HepG2 (cell line): Measurements from ENCODE around the gene CHST11. TPM values are rescaled to one million over a fixed set of nuclear protein-coding genes. Genes with fewer than 3 reads are reported as not detected.

Source experiments
- ATAC-seq: fragments of 200-7000 bp; cut with Tn5 transposase; 3 replicates; pipeline ENCODE4 v1.9.1; 2020; ENCODE audit warnings: mild to moderate bottlenecking, moderate library complexity
- BruUV-seq: library from RNA; stranded (reverse); fragments of 400-500 nt; replicated peaks from 2 replicates; lab custom pipeline; 2021; lab: Mats Ljungman, UMichigan
- CTCF ChIA-PET: fragments of 300-600 bp; formaldehyde crosslinking; extraction: SDS; loops from one replicate; lab custom pipeline; 2021; ENCODE audit warnings: low total read pairs, inconsistent platforms, low intra/inter-chr PET ratio; lab: Yijun Ruan, JAX
- POLR2A ChIA-PET: fragments of 350-600 bp; sonication (Branson Sonifier 250); formaldehyde crosslinking; loops from one replicate; lab custom pipeline; 2020; ENCODE audit warnings: antibody characterized with exemption, inconsistent platforms; lab: Yijun Ruan, JAX
- DNase-seq: peaks from one replicate; pipeline ENCODE4 v3.0.0-alpha.2; 2015; ENCODE audit warnings: low spot score
- FAIRE-seq: peaks from 3 replicates; lab custom pipeline; 2011; peaks lifted over from hg19 to GRCh38; lab: Jason Lieb, UNC
- H2AFZ ChIP-seq: one replicate; pipeline ENCODE4 v1.6.1; 2011; ENCODE audit warnings: low read length, inconsistent platforms
- H3K27ac ChIP-seq: fragments of 300-600 bp; 3 replicates; pipeline ENCODE4 v1.8.0; 2011; ENCODE audit warnings: mixed run types, mild to moderate bottlenecking, mixed read lengths, low read length, inconsistent platforms; ENCODE audit not compliant: insufficient read depth; ENCODE audit errors: extremely low read length
- H3K27me3 ChIP-seq, 2 experiments: fragments of 200-600 bp in 1 of 2; 2 replicates in 1 of 2; 3 replicates in 1 of 2; pipeline versions ENCODE4 v1.6.0 to v1.8.0; 2011; ENCODE audit warnings: low read length in 2 of 2, mild to moderate bottlenecking in 2 of 2, moderate library complexity in 2 of 2, inconsistent platforms in 1 of 2; ENCODE audit not compliant: insufficient read depth in 2 of 2, control insufficient read depth in 1 of 2
- H3K36me3 ChIP-seq, 2 experiments: fragments of 200-600 bp in 1 of 2; replicated peaks in 1 of 2; 2 replicates in 1 of 2; 3 replicates in 1 of 2; pipeline versions ENCODE4 v1.5.1 to v1.8.0; 2011; ENCODE audit warnings: low read length in 2 of 2, inconsistent platforms in 1 of 2; ENCODE audit not compliant: insufficient read depth in 2 of 2, control insufficient read depth in 1 of 2
- H3K4me1 ChIP-seq: 2 replicates; pipeline ENCODE4 v1.5.1; 2012; ENCODE audit warnings: low read length, inconsistent platforms; ENCODE audit not compliant: insufficient read depth
- H3K4me2 ChIP-seq: 2 replicates; pipeline ENCODE4 v1.6.0; 2011; ENCODE audit warnings: low read depth, low read length, inconsistent platforms
- H3K4me3 ChIP-seq, 3 experiments: fragments of 200-600 bp in 1 of 3; sonication (generic), shearing (Covaris generic) in 1 of 3; replicated peaks in 1 of 3; 2 replicates each; pipeline ENCODE4 v1.5.1; 2011 to 2016; ENCODE audit warnings: low read length in 3 of 3, inconsistent platforms in 2 of 3, low read depth in 2 of 3, mild to moderate bottlenecking in 2 of 3, control low read depth in 1 of 3, mixed read lengths in 1 of 3; ENCODE audit not compliant: insufficient read depth in 1 of 3
- H3K79me2 ChIP-seq: one replicate; pipeline ENCODE4 v1.6.1; 2011; ENCODE audit warnings: low read length, inconsistent platforms; ENCODE audit not compliant: insufficient read depth
- H3K9ac ChIP-seq: 2 replicates; pipeline ENCODE4 v1.6.0; 2011; ENCODE audit warnings: mild to moderate bottlenecking, low read depth, low read length, inconsistent platforms; ENCODE audit not compliant: insufficient read depth
- H3K9me3 ChIP-seq: 2 replicates; pipeline ENCODE4 v1.5.1; 2012; ENCODE audit warnings: mild to moderate bottlenecking, low read length
- H4K20me1 ChIP-seq: 2 replicates; pipeline ENCODE4 v1.6.0; 2011; ENCODE audit warnings: inconsistent platforms, mild to moderate bottlenecking, low read length, moderate library complexity; ENCODE audit not compliant: insufficient read depth
- ASH2L ChIP-seq: fragments of 300-600, 200-600 bp; sonication (generic); IDR thresholded peaks from 2 replicates; pipeline ENCODE4 v1.7.0; 2017; ENCODE audit warnings: low read depth, mild to moderate bottlenecking, moderate library complexity, mixed read lengths, low read length; ENCODE audit not compliant: insufficient read length
- ATF4 ChIP-seq, 2 experiments: fragments of 450-650 bp in 1 of 2; sonication (generic) in 1 of 2; formaldehyde crosslinking; IDR thresholded peaks; 2 replicates each; pipeline versions ENCODE4 v1.5.0 to v1.8.0; 2020 to 2022; ENCODE audit warnings: mild to moderate bottlenecking in 1 of 2, missing genetic modification reagents in 1 of 2
- CBX5 ChIP-seq: sonication (generic); formaldehyde crosslinking; IDR thresholded peaks from 2 replicates; pipeline ENCODE4 v1.4.0; 2020; ENCODE audit warnings: missing genetic modification reagents, borderline replicate concordance
- HIVEP1 ChIP-seq: sonication (generic); formaldehyde crosslinking; IDR thresholded peaks from 2 replicates; pipeline ENCODE4 v1.4.0; 2020; ENCODE audit warnings: mild to moderate bottlenecking, missing genetic modification reagents
- NCOA5 ChIP-seq: sonication (generic); formaldehyde crosslinking; IDR thresholded peaks from 2 replicates; pipeline ENCODE4 v1.4.0; 2020; ENCODE audit warnings: missing genetic modification reagents
- SIN3A ChIP-seq: IDR thresholded peaks from 2 replicates; pipeline ENCODE4 v1.6.1; 2011; ENCODE audit warnings: low read depth, mild to moderate bottlenecking, control low read depth, low read length, borderline replicate concordance
- TEAD2 ChIP-seq: sonication (generic); formaldehyde crosslinking; IDR thresholded peaks from 2 replicates; pipeline ENCODE4 v1.9.0; 2021; ENCODE audit warnings: missing genetic modification reagents
- ZNF143 ChIP-seq: sonication (generic); formaldehyde crosslinking; IDR thresholded peaks from 2 replicates; pipeline ENCODE4 v1.4.0; 2020; ENCODE audit warnings: missing genetic modification reagents
- ZNF343 ChIP-seq: sonication (generic); formaldehyde crosslinking; IDR thresholded peaks from 2 replicates; pipeline ENCODE4 v1.4.0; 2020; ENCODE audit warnings: mild to moderate bottlenecking, missing genetic modification reagents
- ZNF597 ChIP-seq: sonication (generic); formaldehyde crosslinking; IDR thresholded peaks from 2 replicates; pipeline ENCODE4 v1.5.0; 2020; ENCODE audit warnings: missing genetic modification reagents
- ZNF713 ChIP-seq: sonication (generic); formaldehyde crosslinking; IDR thresholded peaks from 2 replicates; pipeline ENCODE4 v1.4.0; 2020; ENCODE audit warnings: mild to moderate bottlenecking, missing genetic modification reagents
- ZNF883 ChIP-seq: sonication (generic); formaldehyde crosslinking; IDR thresholded peaks from 2 replicates; pipeline ENCODE4 v1.5.1; 2020; ENCODE audit warnings: mild to moderate bottlenecking, missing genetic modification reagents; ENCODE audit errors: not compliant biosample characterization
- WGBS: methylation state at CpG from one replicate; pipeline ENCODE4 v1.1.6; 2017; ENCODE audit warnings: low lambda C conversion rate; 5-methylcytosine and 5-hydroxymethylcytosine counted together
- in situ Hi-C: cut with HindIII; loops from 2 replicates; pipeline ENCODE4 v1.10.0; 2017; ENCODE audit warnings: low pct_unique_long_range_greater_than_20kb; ENCODE audit not compliant: extremely low pct_ligation_motif_present
- intact Hi-C: fragments of 100-400 bp; cut with micrococcal nuclease; formaldehyde crosslinking; loops from one replicate; pipeline ENCODE4 v1.10.0; 2022; ENCODE audit not compliant: unreplicated experiment
- polyA plus RNA-seq, 8 experiments: library from polyadenylated mRNA; depleted of rRNA in 3 of 8; stranded (reverse) in 7 of 8; unstranded in 1 of 8; fragments of >200 nt; fragmentation: Illumina TruSeq in 4 of 8; extraction: Trizol in 4 of 8; gene quantifications; 2 replicates each; pipeline versions ENCODE4 v1.2.1 to v1.2.3, GENCODE V29; 2011 to 2016; ENCODE audit warnings: low read depth in 4 of 8, missing spikeins in 1 of 8, mixed read lengths in 1 of 8; ENCODE audit not compliant: insufficient read depth in 1 of 8
- total RNA-seq, 5 experiments: library from RNA; depleted of rRNA; stranded (reverse); fragments of >200 nt; fragmentation: Illumina TruSeq; extraction: Trizol; gene quantifications; 2 replicates each; pipeline ENCODE4 v1.2.3, GENCODE V29; 2016; ENCODE audit warnings: low read depth in 1 of 5

The CHST11 gene
- total and polyA plus RNA-seq, 2 of the 13 experiments (the other 11 are each of a cell fraction or from before 2014, with no cell fraction given) = 0.15 TPM; not detected in 1

GRCh38 chr12:104752016-104752415 lies 295.3 kb downstream of the CHST11 start (continued):
- no peak for TF ChIP-seq SIN3A
- TF ChIP-seq ATF4 (CRISPR knock-in tag; IDR thresholded peaks at IDR 0.05) = no peak
- TF ChIP-seq ZNF713 (CRISPR knock-in tag) = no peak

- no peak for ATAC-seq
- Histone ChIP-seq H3K79me2 (no peaks in the 10 kb centered on the region), H3K4me1 (no peaks in the 10 kb centered on the region), H3K4me3 (no peak overlapping the region), H3K9me3 (no peaks in the 10 kb centered on the region), H3K4me2 (no peak overlapping the region), H3K9ac (no peak overlapping the region), H3K36me3 (no peaks in the 10 kb centered on the region), H3K27ac (no peak overlapping the region), H4K20me1 (no peaks in the 10 kb centered on the region), H2AFZ (no peak overlapping the region), H3K27me3 (peaks cover 2 to 38% of the 10 kb centered on the region in 2 experiments; a peak in 3 of 5 replicates)
- intact Hi-C loops (no loop called here), in situ Hi-C loops (no loop called here)
- BruUV-seq = no TSS peak
- TF ChIP-seq NCOA5 (CRISPR knock-in tag) (no peak), ZNF343 (CRISPR knock-in tag) (no peak), ZNF883 (CRISPR knock-in tag) (no peak), ASH2L (no peak), HIVEP1 (CRISPR knock-in tag) (no peak), CBX5 (CRISPR knock-in tag) (no peak), TEAD2 (CRISPR knock-in tag) (no peak), ZNF143 (no peak), ZNF597 (CRISPR knock-in tag) (no peak)
- DNase-seq = no peak
- WGBS = 7% methylated on average over 6 of the region's 7 CpGs
- ChIA-PET CTCF (no interaction called here), POLR2A (no interaction called here)
- FAIRE-seq = no peak
Measured at GRCh38 chr12:104752881-104753280, 296.1 kb downstream of the CHST11 start.
